Peyer's patch (tissue), 4 donors: ENCODE data around the gene CCDC197.

Source experiments
- POLR2A ChIP-seq, 2 donors: fragments of 450-650 bp; IDR thresholded peaks; one replicate each; pipeline ENCODE4 v1.5.1; 2017; ENCODE audit warnings: antibody characterized with exemption in 2 of 2, mild to moderate bottlenecking in 2 of 2, moderate library complexity in 2 of 2
- TF ChIP-seq, protein P1 (sequence below), 6 experiments: fragments of 450-650 bp in 4 of 6; fragments of 200-600 bp in 2 of 6; sonication (generic) in 1 of 6; IDR thresholded peaks; one replicate each; pipeline ENCODE4 v1.5.1; 2017 to 2019; ENCODE audit warnings: antibody characterized with exemption in 6 of 6, mild to moderate bottlenecking in 3 of 6, moderate library complexity in 1 of 6

GRCh38 chr14:94044476-94045091 lies 47.5 kb downstream of the CCDC197 start:
- TF ChIP-seq, protein P1, sequence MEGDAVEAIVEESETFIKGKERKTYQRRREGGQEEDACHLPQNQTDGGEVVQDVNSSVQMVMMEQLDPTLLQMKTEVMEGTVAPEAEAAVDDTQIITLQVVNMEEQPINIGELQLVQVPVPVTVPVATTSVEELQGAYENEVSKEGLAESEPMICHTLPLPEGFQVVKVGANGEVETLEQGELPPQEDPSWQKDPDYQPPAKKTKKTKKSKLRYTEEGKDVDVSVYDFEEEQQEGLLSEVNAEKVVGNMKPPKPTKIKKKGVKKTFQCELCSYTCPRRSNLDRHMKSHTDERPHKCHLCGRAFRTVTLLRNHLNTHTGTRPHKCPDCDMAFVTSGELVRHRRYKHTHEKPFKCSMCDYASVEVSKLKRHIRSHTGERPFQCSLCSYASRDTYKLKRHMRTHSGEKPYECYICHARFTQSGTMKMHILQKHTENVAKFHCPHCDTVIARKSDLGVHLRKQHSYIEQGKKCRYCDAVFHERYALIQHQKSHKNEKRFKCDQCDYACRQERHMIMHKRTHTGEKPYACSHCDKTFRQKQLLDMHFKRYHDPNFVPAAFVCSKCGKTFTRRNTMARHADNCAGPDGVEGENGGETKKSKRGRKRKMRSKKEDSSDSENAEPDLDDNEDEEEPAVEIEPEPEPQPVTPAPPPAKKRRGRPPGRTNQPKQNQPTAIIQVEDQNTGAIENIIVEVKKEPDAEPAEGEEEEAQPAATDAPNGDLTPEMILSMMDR (IDR thresholded peaks at IDR 0.05): no peak
- TF ChIP-seq POLR2A (IDR thresholded peaks at IDR 0.05): no peak
